Body of pancreas (tissue), 4 donors: ENCODE results near the gene ERICH4.

Experiments
- CTCF ChIP-seq, 7 experiments: fragments of 450-650 bp in 4 of 7; fragments of 200-600 bp in 3 of 7; sonication (generic) in 3 of 7; IDR thresholded peaks; one replicate each; pipeline ENCODE4 v1.5.1; 2016 to 2019; ENCODE audit warnings: antibody characterized with exemption in 7 of 7
- POLR2A ChIP-seq, 3 donors: fragments of 450-650 bp; IDR thresholded peaks; one replicate each; pipeline ENCODE4 v1.6.1; 2016; ENCODE audit warnings: antibody characterized with exemption in 3 of 3, mild to moderate bottlenecking in 2 of 3

- TF ChIP-seq POLR2A (IDR thresholded peaks at IDR 0.05), result no peak
- TF ChIP-seq CTCF (IDR thresholded peaks at IDR 0.05), result no peak
Observed at GRCh38 chr19:41402010-41402409, 40.9 kb upstream of the ERICH4 start.
